BLaER1 treated with 17β-estradiol and CSF1 and Interleukin-3, amounts not matched to agents 10 nM and 100 nM (cell line): ENCODE results near the gene CSTB.

ENCODE experiments used
- H3K27ac ChIP-seq, 11 experiments: shearing (Covaris generic); formaldehyde crosslinking; 2 replicates each; pipeline ENCODE4 v1.8.1; 2022
- H3K27me3 ChIP-seq, 11 experiments: shearing (Covaris generic); formaldehyde crosslinking; 2 replicates each; pipeline ENCODE4 v1.8.1; 2022
- H3K36me3 ChIP-seq, 11 experiments: shearing (Covaris generic); formaldehyde crosslinking; 2 replicates each; pipeline ENCODE4 v1.8.1; 2022
- H3K4me1 ChIP-seq, 10 experiments: shearing (Covaris generic); formaldehyde crosslinking; 2 replicates each; pipeline ENCODE4 v1.8.1; 2022
- H3K4me2 ChIP-seq, 11 experiments: shearing (Covaris generic); formaldehyde crosslinking; 2 replicates each; pipeline ENCODE4 v1.8.1; 2022
- H3K4me3 ChIP-seq, 10 experiments: shearing (Covaris generic); formaldehyde crosslinking; 2 replicates each; pipeline ENCODE4 v1.8.1; 2022
- H3K9ac ChIP-seq, 11 experiments: shearing (Covaris generic); formaldehyde crosslinking; 2 replicates each; pipeline ENCODE4 v1.8.1; 2022
- H3K9me3 ChIP-seq, 11 experiments: shearing (Covaris generic); formaldehyde crosslinking; replicated peaks in 1 of 11; 2 replicates each; pipeline ENCODE4 v1.8.1; 2022
- H4K20me1 ChIP-seq, 11 experiments: shearing (Covaris generic); formaldehyde crosslinking; 2 replicates each; pipeline ENCODE4 v1.8.1; 2022
- Cebpa-rat ChIP-seq, 11 experiments: shearing (Covaris generic); IDR thresholded peaks; 2 replicates each; pipeline ENCODE4 v1.8.1; 2022

Gene CSTB

DNA sequence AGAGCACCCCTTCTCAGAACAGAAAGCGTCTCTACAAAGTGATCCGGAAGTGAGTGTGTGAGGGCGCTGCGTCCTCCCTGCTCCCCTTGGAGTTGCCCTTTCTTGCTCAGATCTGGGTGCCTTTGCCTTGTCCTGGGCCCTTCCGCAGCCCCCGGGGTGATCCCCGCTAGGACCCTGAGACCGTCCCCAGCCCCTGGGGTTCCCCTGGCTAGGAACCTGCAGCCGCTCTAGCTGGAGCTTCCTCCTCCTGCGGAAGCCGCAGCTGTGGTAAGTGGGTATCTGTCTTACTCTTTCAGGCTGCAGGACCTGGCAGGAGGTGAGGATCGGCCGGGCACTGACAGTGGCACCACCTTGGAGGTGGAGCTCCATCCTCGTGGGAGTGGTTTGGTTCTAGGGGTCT lies 24.5 kb upstream of the CSTB start:
- no peak overlapping the region for H3K4me2 ChIP-seq
- no peaks in the 10 kb centered on the region for H3K27me3 ChIP-seq
- H3K36me3 ChIP-seq: peaks cover 90 to 93% (median 92%) of the 10 kb centered on the region in 11 experiments
- no peak for TF ChIP-seq Cebpa-rat (IDR thresholded peaks at IDR 0.05)
- no peaks in the 10 kb centered on the region for H3K9me3 ChIP-seq
- peaks cover 18 to 34% (median 29%) of the 10 kb centered on the region in 10 experiments for H3K4me1 ChIP-seq
- peaks cover 5 to 74% (median 31%) of the 10 kb centered on the region in 11 experiments; a peak in 20 of 22 replicates for H4K20me1 ChIP-seq
- peak overlapping the region in 1 of 11 experiments; percentile 32; a peak in 1 of 22 replicates for H3K27ac ChIP-seq
- no peak overlapping the region for H3K4me3 ChIP-seq
- H3K9ac ChIP-seq: peak overlapping the region in 1 of 11 experiments; percentile 22; a peak in 1 of 22 replicates

- Histone ChIP-seq H3K9me3 (no peaks in the 10 kb centered on the region), H3K27ac (no peak overlapping the region; a peak in 1 of 22 replicates), H3K4me2 (no peak overlapping the region), H4K20me1 (peaks cover 5 to 79% (median 35%) of the 10 kb centered on the region in 11 experiments; a peak in 20 of 22 replicates), H3K27me3 (no peaks in the 10 kb centered on the region), H3K9ac (no peak overlapping the region), H3K4me3 (no peak overlapping the region), H3K36me3 (peaks cover 94 to 98% (median 97%) of the 10 kb centered on the region in 11 experiments), H3K4me1 (peaks cover 14 to 31% (median 25%) of the 10 kb centered on the region in 10 experiments)
- no peak for TF ChIP-seq Cebpa-rat (IDR thresholded peaks at IDR 0.05)
Measured at GRCh38 chr21:43800124-43800523, 24.0 kb upstream of the CSTB start.

DNA sequence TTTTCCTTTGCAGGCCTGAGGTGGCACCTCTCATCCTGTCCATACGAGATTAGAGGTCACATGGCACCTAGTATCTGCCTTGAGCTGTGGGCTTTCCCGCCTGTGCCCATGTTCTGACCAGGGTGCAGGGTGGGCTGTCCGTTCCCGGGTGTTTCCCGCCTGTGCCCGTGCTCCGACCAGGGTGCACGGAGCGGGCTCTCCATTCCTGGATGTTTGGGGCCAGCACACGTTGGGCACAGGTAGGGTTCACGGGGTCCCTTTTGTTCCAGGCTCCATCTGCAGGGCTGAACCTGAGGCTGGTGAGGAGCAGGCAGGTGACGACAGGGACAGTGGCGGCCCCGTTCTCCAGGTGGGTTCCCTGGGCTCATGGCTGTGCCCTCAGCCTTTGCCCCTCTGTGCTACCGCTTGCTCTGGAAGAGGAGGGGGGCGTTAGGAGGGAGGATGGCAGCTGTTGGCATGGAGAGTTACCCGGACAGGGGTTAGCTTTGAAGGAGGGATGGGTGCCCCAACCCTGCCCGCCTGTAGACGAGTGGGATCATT lies 23.3 kb upstream of the CSTB start:
- no peak for TF ChIP-seq Cebpa-rat (IDR thresholded peaks at IDR 0.05)
- Histone ChIP-seq H3K27me3 (no peaks in the 10 kb centered on the region), H3K9ac (no peak overlapping the region), H3K9me3 (no peaks in the 10 kb centered on the region), H3K4me3 (no peak overlapping the region), H3K4me2 (no peak overlapping the region), H3K27ac (no peak overlapping the region), H3K4me1 (peaks cover 6 to 28% (median 17%) of the 10 kb centered on the region in 10 experiments), H4K20me1 (peaks cover 5 to 86% (median 43%) of the 10 kb centered on the region in 11 experiments; a peak in 21 of 22 replicates), H3K36me3 (peaks cover 100% of the 10 kb centered on the region in 11 experiments)

- Histone ChIP-seq H3K9ac (no peak overlapping the region), H3K4me3 (no peak overlapping the region), H4K20me1 (peaks cover 9 to 99% (median 55%) of the 10 kb centered on the region in 11 experiments; a peak in 21 of 22 replicates), H3K9me3 (no peaks in the 10 kb centered on the region), H3K4me2 (no peak overlapping the region), H3K36me3 (peaks cover 100% of the 10 kb centered on the region in 11 experiments), H3K4me1 (peaks cover 0 to 21% (median 6%) of the 10 kb centered on the region in 10 experiments; a peak in 14 of 20 replicates), H3K27ac (no peak overlapping the region), H3K27me3 (no peaks in the 10 kb centered on the region)
- TF ChIP-seq Cebpa-rat (IDR thresholded peaks at IDR 0.05): no peak
Measured at GRCh38 chr21:43797925-43798715, 22.0 kb upstream of the CSTB start.

DNA sequence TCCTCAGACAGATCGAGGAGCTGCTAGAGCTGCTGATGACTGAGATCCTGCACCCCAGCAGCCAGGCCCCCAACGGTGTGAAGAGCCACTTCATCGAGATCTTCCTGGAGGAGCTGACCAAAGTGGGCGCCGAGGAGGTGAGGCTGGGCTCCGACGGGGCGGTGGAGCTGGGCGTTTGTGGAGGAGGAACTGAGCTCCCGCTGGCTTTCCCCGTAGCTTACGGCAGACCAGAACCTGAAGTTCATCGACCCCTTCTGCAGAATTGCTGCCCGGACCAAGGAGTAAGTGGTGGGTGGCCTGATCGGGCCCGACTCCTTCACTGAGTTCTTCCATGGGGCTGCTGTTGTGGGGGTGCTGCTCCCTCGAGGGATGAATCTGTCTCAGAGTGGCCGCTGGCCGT lies 21.3 kb upstream of the CSTB start:
- Histone ChIP-seq H3K36me3 (peaks cover 100% of the 10 kb centered on the region in 11 experiments), H3K9ac (no peak overlapping the region), H3K4me2 (no peak overlapping the region), H3K4me3 (no peak overlapping the region), H3K4me1 (peaks cover 0 to 16% (median 4%) of the 10 kb centered on the region in 10 experiments; a peak in 16 of 20 replicates), H3K27ac (no peak overlapping the region), H4K20me1 (peaks cover 9 to 100% (median 62%) of the 10 kb centered on the region in 11 experiments; a peak in 21 of 22 replicates), H3K9me3 (no peaks in the 10 kb centered on the region), H3K27me3 (no peaks in the 10 kb centered on the region)
- no peak for TF ChIP-seq Cebpa-rat (IDR thresholded peaks at IDR 0.05)

- Histone ChIP-seq H3K27ac (no peak overlapping the region), H3K4me3 (no peak overlapping the region), H3K4me1 (peaks cover 17 to 38% (median 27%) of the 10 kb centered on the region in 10 experiments), H3K9me3 (no peaks in the 10 kb centered on the region), H3K4me2 (no peak overlapping the region), H3K27me3 (no peaks in the 10 kb centered on the region), H3K36me3 (peaks cover 89 to 95% (median 93%) of the 10 kb centered on the region in 11 experiments), H3K9ac (peak overlapping the region in 1 of 11 experiments; percentile 24; a peak in 1 of 22 replicates), H4K20me1 (peaks cover 14 to 100% (median 86%) of the 10 kb centered on the region in 11 experiments; a peak in 21 of 22 replicates)
- TF ChIP-seq Cebpa-rat (IDR thresholded peaks at IDR 0.05): no peak
Measured at GRCh38 chr21:43794857-43795256, 18.7 kb upstream of the CSTB start.

DNA sequence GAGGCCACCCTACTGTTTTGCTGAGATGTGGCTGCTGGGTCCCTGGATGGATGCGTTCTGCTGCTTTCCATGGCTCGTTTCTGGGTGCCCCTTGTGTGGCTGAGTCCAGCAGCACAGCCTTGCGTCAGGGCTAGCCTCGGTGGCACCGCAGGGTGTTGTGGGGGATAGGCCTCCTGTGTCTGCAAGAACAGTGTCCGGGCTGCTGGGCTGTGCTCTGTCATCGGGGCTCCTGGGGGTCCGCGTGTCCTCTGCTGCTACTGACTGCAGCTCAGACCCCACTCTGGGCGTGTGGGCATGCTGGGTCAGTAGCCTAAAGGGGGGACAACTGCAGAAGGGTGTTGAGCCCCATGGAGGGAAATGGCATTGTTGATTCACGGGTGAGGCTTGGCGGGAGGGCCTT lies 18.2 kb upstream of the CSTB start:
- peaks cover 84 to 90% (median 88%) of the 10 kb centered on the region in 11 experiments for H3K36me3 ChIP-seq
- no peak overlapping the region for H3K4me3 ChIP-seq
- H3K4me2 ChIP-seq: no peak overlapping the region
- no peaks in the 10 kb centered on the region for H3K27me3 ChIP-seq
- no peak for TF ChIP-seq Cebpa-rat (IDR thresholded peaks at IDR 0.05)
- H3K9me3 ChIP-seq: no peaks in the 10 kb centered on the region
- H4K20me1 ChIP-seq: peaks cover 14 to 98% (median 86%) of the 10 kb centered on the region in 11 experiments; a peak in 21 of 22 replicates
- H3K27ac ChIP-seq: no peak overlapping the region
- H3K9ac ChIP-seq: peak overlapping the region in 4 of 11 experiments; percentile 7 to 30 (median 26); a peak in 4 of 22 replicates
- H3K4me1 ChIP-seq: peaks cover 17 to 38% (median 27%) of the 10 kb centered on the region in 10 experiments

GRCh38 chr21:43793243-43793642 lies 17.1 kb upstream of the CSTB start:
- peaks cover 73 to 79% (median 77%) of the 10 kb centered on the region in 11 experiments for H3K36me3 ChIP-seq

GRCh38 chr21:43792406-43792805 lies 16.3 kb upstream of the CSTB start:
- Histone ChIP-seq H4K20me1 (peaks cover 14 to 79% (median 75%) of the 10 kb centered on the region in 11 experiments; a peak in 21 of 22 replicates), H3K27me3 (no peaks in the 10 kb centered on the region), H3K9ac (peak overlapping the region in 9 of 11 experiments; percentile 50 to 97 (median 89); a peak in 12 of 22 replicates), H3K27ac (peak overlapping the region in 2 of 11 experiments; percentile 4 to 15; a peak in 3 of 22 replicates), H3K4me2 (peak overlapping the region in 10 of 11 experiments; percentile 34 to 98 (median 92); a peak in 17 of 22 replicates), H3K4me1 (peaks cover 23 to 45% (median 35%) of the 10 kb centered on the region in 10 experiments), H3K9me3 (no peaks in the 10 kb centered on the region), H3K36me3 (peaks cover 65 to 71% (median 68%) of the 10 kb centered on the region in 11 experiments), H3K4me3 (peak overlapping the region in 1 of 10 experiments; percentile 4; a peak in 1 of 20 replicates)
- no peak for TF ChIP-seq Cebpa-rat (IDR thresholded peaks at IDR 0.05)

More at GRCh38 chr21:43793243-43793642, 17.1 kb upstream of the CSTB start:
- Histone ChIP-seq H3K4me1 (peaks cover 22 to 43% (median 33%) of the 10 kb centered on the region in 10 experiments), H4K20me1 (peaks cover 14 to 87% (median 83%) of the 10 kb centered on the region in 11 experiments; a peak in 21 of 22 replicates), H3K9me3 (no peaks in the 10 kb centered on the region), H3K4me3 (no peak overlapping the region), H3K27ac (no peak overlapping the region; a peak in 1 of 22 replicates), H3K9ac (peak overlapping the region in 2 of 11 experiments; percentile 30 to 88; a peak in 1 of 22 replicates), H3K4me2 (no peak overlapping the region), H3K27me3 (no peaks in the 10 kb centered on the region)
- no peak for TF ChIP-seq Cebpa-rat (IDR thresholded peaks at IDR 0.05)
